Astrocyte (in vitro differentiated cells and primary cell): ENCODE measurements around the gene CPT1A. TPM values are rescaled to one million over a fixed set of nuclear protein-coding genes. Genes with fewer than 3 reads are reported as not detected.
A peak's percentile ranks its signal among the peaks of the same experiment; 100 is the strongest.

Source experiments
- DNase-seq: peaks from one replicate; pipeline ENCODE4 v3.0.0-alpha.2; 2010; ENCODE audit warnings: low read depth
- FAIRE-seq: peaks from 2 replicates; lab custom pipeline; 2011; peaks lifted over from hg19 to GRCh38; lab: Jason Lieb, UNC
- H2AFZ ChIP-seq: 2 replicates; pipeline ENCODE4 v1.6.0; 2012; ENCODE audit warnings: low read depth, low read length, inconsistent platforms
- H3K27ac ChIP-seq: 2 replicates; pipeline ENCODE4 v1.5.1; 2011; ENCODE audit warnings: low read depth, low read length, inconsistent platforms
- H3K27me3 ChIP-seq: 2 replicates; pipeline ENCODE4 v1.6.0; 2011; ENCODE audit warnings: low read length, inconsistent platforms; ENCODE audit not compliant: insufficient read depth
- H3K36me3 ChIP-seq: 2 replicates; pipeline ENCODE4 v1.5.1; 2011; ENCODE audit warnings: low read length, inconsistent platforms; ENCODE audit not compliant: insufficient read depth
- H3K4me1 ChIP-seq: 2 replicates; pipeline ENCODE4 v1.5.1; 2011; ENCODE audit warnings: low read length, inconsistent platforms; ENCODE audit not compliant: insufficient read depth
- H3K4me2 ChIP-seq: 2 replicates; pipeline ENCODE4 v1.6.0; 2012; ENCODE audit warnings: low read length, inconsistent platforms
- H3K4me3 ChIP-seq: 2 replicates; pipeline ENCODE4 v1.5.1; 2011; ENCODE audit warnings: low read depth, mild to moderate bottlenecking, low read length, inconsistent platforms; ENCODE audit not compliant: insufficient read depth
- H3K79me2 ChIP-seq: 2 replicates; pipeline ENCODE4 v1.6.0; 2012; ENCODE audit warnings: mild to moderate bottlenecking, low read length, inconsistent platforms; ENCODE audit not compliant: insufficient read depth
- H3K9ac ChIP-seq: 2 replicates; pipeline ENCODE4 v1.6.0; 2012; ENCODE audit warnings: mild to moderate bottlenecking, low read length, inconsistent platforms
- H3K9me3 ChIP-seq: 2 replicates; pipeline ENCODE4 v1.5.1; 2012; ENCODE audit warnings: low read depth, mild to moderate bottlenecking, low read length, inconsistent platforms; ENCODE audit not compliant: insufficient read depth
- H4K20me1 ChIP-seq: 2 replicates; pipeline ENCODE4 v1.6.0; 2012; ENCODE audit warnings: low read length, inconsistent platforms; ENCODE audit not compliant: insufficient read depth
- H3K27ac Mint-ChIP-seq: one replicate; pipeline ENCODE4 v1.8.0; 2021; ENCODE audit warnings: mild to moderate bottlenecking, mixed read lengths; ENCODE audit not compliant: unreplicated experiment
- H3K27me3 Mint-ChIP-seq: one replicate; pipeline ENCODE4 v1.8.0; 2021; ENCODE audit warnings: low read depth, mixed read lengths; ENCODE audit not compliant: unreplicated experiment
- H3K36me3 Mint-ChIP-seq: one replicate; pipeline ENCODE4 v1.8.0; 2021; ENCODE audit warnings: low read depth, mixed read lengths; ENCODE audit not compliant: unreplicated experiment
- H3K4me1 Mint-ChIP-seq: one replicate; pipeline ENCODE4 v1.8.0; 2021; ENCODE audit warnings: low read depth, mixed read lengths; ENCODE audit not compliant: unreplicated experiment
- H3K4me3 Mint-ChIP-seq: one replicate; pipeline ENCODE4 v1.8.0; 2021; ENCODE audit warnings: mild to moderate bottlenecking, moderate library complexity, mixed read lengths; ENCODE audit not compliant: unreplicated experiment
- H3K9me3 Mint-ChIP-seq: one replicate; pipeline ENCODE4 v1.8.0; 2021; ENCODE audit warnings: mild to moderate bottlenecking, mixed read lengths; ENCODE audit not compliant: unreplicated experiment
- EZH2 ChIP-seq: IDR thresholded peaks from 2 replicates; pipeline ENCODE4 v1.6.1; 2012; ENCODE audit warnings: mild to moderate bottlenecking, low read length, inconsistent platforms; ENCODE audit not compliant: insufficient read depth
- total RNA-seq: library from RNA; stranded (reverse); gene quantifications from 2 replicates; pipeline ENCODE4 v1.2.1, GENCODE V29; 2021
- TF ChIP-seq, protein P1 (sequence below): IDR thresholded peaks from 2 replicates; pipeline ENCODE4 v1.5.1; 2011; ENCODE audit warnings: low read depth, mild to moderate bottlenecking, inconsistent platforms, low read length, moderate library complexity; ENCODE audit not compliant: insufficient read depth

Gene CPT1A
- total RNA-seq, 1 donor from 2014 or later: 2.3 TPM

DNA sequence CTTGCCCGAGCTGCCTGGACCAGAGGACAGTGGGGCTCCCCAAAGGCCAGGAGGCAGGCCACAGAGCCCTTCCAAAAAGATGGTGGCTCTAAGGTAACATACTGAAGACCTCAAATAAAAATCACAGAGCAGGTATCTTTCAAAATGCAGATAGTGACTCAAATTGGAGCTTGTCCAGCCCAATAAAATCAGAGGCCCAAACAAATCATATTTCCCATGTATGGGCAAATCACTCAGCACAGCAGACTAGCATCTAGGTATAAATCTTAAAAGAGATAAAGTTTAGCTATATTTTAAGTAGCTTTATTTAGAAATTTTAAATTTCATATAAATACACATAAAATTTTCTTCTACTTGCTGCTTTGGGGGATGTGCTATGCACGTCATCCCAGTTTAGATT lies 93.7 kb downstream of the CPT1A start:
- Histone ChIP-seq H3K27ac (no peak overlapping the region), H3K36me3 (no peaks in the 10 kb centered on the region), H2AFZ (no peak overlapping the region), H3K4me2 (no peak overlapping the region), H3K4me1 (no peaks in the 10 kb centered on the region), H3K27me3 (peaks cover 2% of the 10 kb centered on the region), H3K9me3 (no peaks in the 10 kb centered on the region), H3K9ac (no peak overlapping the region), H3K4me3 (no peak overlapping the region), H3K79me2 (no peaks in the 10 kb centered on the region), H4K20me1 (no peaks in the 10 kb centered on the region)
- TF ChIP-seq, protein P1, sequence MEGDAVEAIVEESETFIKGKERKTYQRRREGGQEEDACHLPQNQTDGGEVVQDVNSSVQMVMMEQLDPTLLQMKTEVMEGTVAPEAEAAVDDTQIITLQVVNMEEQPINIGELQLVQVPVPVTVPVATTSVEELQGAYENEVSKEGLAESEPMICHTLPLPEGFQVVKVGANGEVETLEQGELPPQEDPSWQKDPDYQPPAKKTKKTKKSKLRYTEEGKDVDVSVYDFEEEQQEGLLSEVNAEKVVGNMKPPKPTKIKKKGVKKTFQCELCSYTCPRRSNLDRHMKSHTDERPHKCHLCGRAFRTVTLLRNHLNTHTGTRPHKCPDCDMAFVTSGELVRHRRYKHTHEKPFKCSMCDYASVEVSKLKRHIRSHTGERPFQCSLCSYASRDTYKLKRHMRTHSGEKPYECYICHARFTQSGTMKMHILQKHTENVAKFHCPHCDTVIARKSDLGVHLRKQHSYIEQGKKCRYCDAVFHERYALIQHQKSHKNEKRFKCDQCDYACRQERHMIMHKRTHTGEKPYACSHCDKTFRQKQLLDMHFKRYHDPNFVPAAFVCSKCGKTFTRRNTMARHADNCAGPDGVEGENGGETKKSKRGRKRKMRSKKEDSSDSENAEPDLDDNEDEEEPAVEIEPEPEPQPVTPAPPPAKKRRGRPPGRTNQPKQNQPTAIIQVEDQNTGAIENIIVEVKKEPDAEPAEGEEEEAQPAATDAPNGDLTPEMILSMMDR: no peak
- TF ChIP-seq EZH2: no peak
- no peak overlapping the region for H3K27ac Mint-ChIP-seq
- FAIRE-seq: no peak
- no peaks in the 10 kb centered on the region for H3K9me3 Mint-ChIP-seq
- peaks cover 5% of the 10 kb centered on the region for H3K4me1 Mint-ChIP-seq
- peaks cover 19% of the 10 kb centered on the region for H3K27me3 Mint-ChIP-seq
- H3K4me3 Mint-ChIP-seq: no peak overlapping the region
- H3K36me3 Mint-ChIP-seq: no peaks in the 10 kb centered on the region
- DNase-seq: no peak

DNA sequence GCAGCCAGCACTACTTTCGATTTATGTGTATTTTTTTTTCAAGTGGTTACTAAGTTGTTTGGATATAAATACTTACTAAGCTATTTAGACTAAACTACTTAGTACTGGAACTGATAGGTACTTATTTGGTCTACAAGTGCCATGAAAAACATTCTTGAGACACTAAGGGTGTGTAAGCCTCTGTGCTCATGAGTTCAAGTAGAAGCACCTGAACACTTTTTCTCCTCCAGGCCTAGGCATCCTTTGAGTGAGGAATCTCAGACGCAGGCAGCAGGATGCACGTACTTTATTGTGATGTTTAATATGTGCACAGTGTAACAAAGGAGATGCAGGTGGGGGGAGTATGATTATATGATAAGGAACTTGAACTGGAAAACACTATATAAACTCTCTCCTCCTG lies 98.2 kb downstream of the CPT1A start:
- Histone ChIP-seq H3K36me3 (no peaks in the 10 kb centered on the region), H3K79me2 (no peaks in the 10 kb centered on the region), H2AFZ (no peak overlapping the region), H4K20me1 (no peaks in the 10 kb centered on the region), H3K4me2 (no peak overlapping the region), H3K4me3 (no peak overlapping the region), H3K27me3 (peaks cover 2% of the 10 kb centered on the region), H3K27ac (no peak overlapping the region), H3K9ac (no peak overlapping the region), H3K4me1 (no peaks in the 10 kb centered on the region), H3K9me3 (no peaks in the 10 kb centered on the region)
- Mint-ChIP-seq H3K36me3 (no peaks in the 10 kb centered on the region), H3K9me3 (no peaks in the 10 kb centered on the region), H3K27ac (no peak overlapping the region), H3K4me1 (peaks cover 26% of the 10 kb centered on the region), H3K27me3 (peaks cover 12% of the 10 kb centered on the region), H3K4me3 (no peak overlapping the region)
- DNase-seq (no peak), FAIRE-seq (no peak)
- TF ChIP-seq, protein P1: no peak
- TF ChIP-seq EZH2: no peak

DNA sequence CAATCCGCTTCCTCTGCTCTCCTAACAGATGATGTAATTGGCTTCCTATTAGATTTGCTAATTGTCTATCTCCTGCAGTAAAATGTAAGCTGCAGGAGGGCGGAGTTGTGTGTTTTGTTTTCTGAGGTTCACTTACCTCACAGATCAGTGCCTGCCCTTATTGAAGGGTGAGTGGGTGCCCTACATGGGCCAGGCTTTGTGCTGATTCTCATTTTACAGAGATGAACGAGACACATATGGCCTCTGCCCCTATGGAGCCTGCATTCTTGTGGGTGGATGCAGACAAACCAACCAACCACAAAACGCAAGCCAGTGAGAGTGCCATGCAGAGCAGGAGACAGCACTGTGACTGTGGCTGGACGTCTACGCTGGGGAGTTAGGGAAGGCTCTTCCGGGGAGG lies 100.3 kb downstream of the CPT1A start:
- H3K79me2 ChIP-seq: no peaks in the 10 kb centered on the region
- peak overlapping the region; percentile 82 for H3K27ac Mint-ChIP-seq
- no peak overlapping the region for H3K9ac ChIP-seq
- H3K4me1 ChIP-seq: no peaks in the 10 kb centered on the region
- no peaks in the 10 kb centered on the region for H3K36me3 Mint-ChIP-seq
- no peaks in the 10 kb centered on the region for H3K9me3 Mint-ChIP-seq
- no peak overlapping the region for H3K4me3 ChIP-seq
- H2AFZ ChIP-seq: no peak overlapping the region
- H3K9me3 ChIP-seq: no peaks in the 10 kb centered on the region
- H3K4me2 ChIP-seq: peak overlapping the region; percentile 16
- DNase-seq (peak; percentile 28), FAIRE-seq (no peak)
- TF ChIP-seq EZH2: no peak
- TF ChIP-seq, protein P1: no peak
- H3K4me3 Mint-ChIP-seq: no peak overlapping the region
- H3K4me1 Mint-ChIP-seq: peaks cover 21% of the 10 kb centered on the region
- no peaks in the 10 kb centered on the region for H3K36me3 ChIP-seq
- H3K27me3 ChIP-seq: no peaks in the 10 kb centered on the region
- H4K20me1 ChIP-seq: no peaks in the 10 kb centered on the region
- peaks cover 8% of the 10 kb centered on the region for H3K27me3 Mint-ChIP-seq
- H3K27ac ChIP-seq: no peak overlapping the region
